Endothelial cell (in vitro differentiated cells): Measurements from ENCODE around the gene ENTPD2. TPM values are rescaled to one million over a fixed set of nuclear protein-coding genes. Genes with fewer than 3 reads are reported as not detected.

Source experiments
- DNase-seq: peaks from one replicate; pipeline ENCODE4 v3.0.0; 2021; ENCODE audit warnings: low spot score
- H3K27ac Mint-ChIP-seq: one replicate; pipeline ENCODE4 v1.8.0; 2021; ENCODE audit warnings: mixed read lengths, inconsistent platforms; ENCODE audit not compliant: unreplicated experiment
- H3K27me3 Mint-ChIP-seq: one replicate; pipeline ENCODE4 v1.8.0; 2021; ENCODE audit warnings: mild to moderate bottlenecking, moderate library complexity, mixed read lengths, inconsistent platforms; ENCODE audit not compliant: unreplicated experiment
- H3K36me3 Mint-ChIP-seq: one replicate; pipeline ENCODE4 v1.8.0; 2021; ENCODE audit warnings: mild to moderate bottlenecking, low read depth, mixed read lengths, inconsistent platforms; ENCODE audit not compliant: unreplicated experiment
- H3K4me1 Mint-ChIP-seq: one replicate; pipeline ENCODE4 v1.8.0; 2021; ENCODE audit warnings: mild to moderate bottlenecking, mixed read lengths, inconsistent platforms; ENCODE audit not compliant: unreplicated experiment
- H3K4me3 Mint-ChIP-seq: one replicate; pipeline ENCODE4 v1.8.0; 2021; ENCODE audit warnings: mild to moderate bottlenecking, mixed read lengths, inconsistent platforms; ENCODE audit not compliant: unreplicated experiment
- H3K9me3 Mint-ChIP-seq: one replicate; pipeline ENCODE4 v1.8.0; 2021; ENCODE audit warnings: mixed read lengths, inconsistent platforms; ENCODE audit not compliant: unreplicated experiment
- CTCF ChIP-seq: fragments of 200-600 bp; sonication (generic); IDR thresholded peaks from one replicate; pipeline ENCODE4 v1.5.0; 2021; ENCODE audit warnings: antibody characterized with exemption; ENCODE audit not compliant: unreplicated experiment
- total RNA-seq: library from RNA; stranded (reverse); fragmentation: NEBNext Ultra II Directional; extraction: Animal tissue kit (Norgen Biotek cat#: 25700); gene quantifications from one replicate; pipeline ENCODE4 v1.2.1, GENCODE V29; 2021; ENCODE audit not compliant: unreplicated experiment

ENTPD2 gene
- total RNA-seq, 1 donor from 2014 or later: 55.6 TPM

GRCh38 chr9:137028263-137029057 lies 25.4 kb downstream of the ENTPD2 start:
- H3K27ac Mint-ChIP-seq: no peak overlapping the region
- no peaks in the 10 kb centered on the region for H3K9me3 Mint-ChIP-seq
- no peak overlapping the region for H3K4me3 Mint-ChIP-seq
- H3K36me3 Mint-ChIP-seq: no peaks in the 10 kb centered on the region
- H3K27me3 Mint-ChIP-seq: peaks cover 12% of the 10 kb centered on the region
- no peaks in the 10 kb centered on the region for H3K4me1 Mint-ChIP-seq
- no peak for TF ChIP-seq CTCF
- peak; percentile 65 for DNase-seq

- no peak for DNase-seq
- no peaks in the 10 kb centered on the region for H3K4me1 Mint-ChIP-seq
- H3K27me3 Mint-ChIP-seq: peaks cover 14% of the 10 kb centered on the region
- TF ChIP-seq CTCF: no peak
- H3K4me3 Mint-ChIP-seq: peak within 1 kb of the TSS; percentile 78
- H3K27ac Mint-ChIP-seq: no peak within 1 kb of the TSS
- no peaks in the 10 kb centered on the region for H3K36me3 Mint-ChIP-seq
- H3K9me3 Mint-ChIP-seq: no peaks in the 10 kb centered on the region
These were observed 26.2 kb downstream of the ENTPD2 start, which contains the start of gene ABCA2 for GRCh38 chr9:137027369-137028262. Gene ABCA2, minus strand, starts transcription at chr9:137028237. Its CDS starts 97 bp downstream, at chr9:137028140.

GRCh38 chr9:137026828-137027227 lies 27.0 kb downstream of the ENTPD2 start:
- Mint-ChIP-seq H3K4me3 (no peak overlapping the region), H3K4me1 (no peaks in the 10 kb centered on the region), H3K27ac (no peak overlapping the region), H3K27me3 (peaks cover 17% of the 10 kb centered on the region), H3K36me3 (no peaks in the 10 kb centered on the region), H3K9me3 (no peaks in the 10 kb centered on the region)
- no peak for DNase-seq
- TF ChIP-seq CTCF: no peak

GRCh38 chr9:137026384-137026783 lies 27.5 kb downstream of the ENTPD2 start:
- Mint-ChIP-seq H3K4me3 (no peak overlapping the region), H3K27me3 (peaks cover 17% of the 10 kb centered on the region), H3K4me1 (no peaks in the 10 kb centered on the region), H3K36me3 (no peaks in the 10 kb centered on the region), H3K9me3 (no peaks in the 10 kb centered on the region), H3K27ac (no peak overlapping the region)
- DNase-seq: no peak
- no peak for TF ChIP-seq CTCF

GRCh38 chr9:137025517-137025966 lies 28.3 kb downstream of the ENTPD2 start:
- TF ChIP-seq CTCF: no peak
- Mint-ChIP-seq H3K9me3 (no peaks in the 10 kb centered on the region), H3K27me3 (peaks cover 15% of the 10 kb centered on the region), H3K4me3 (no peak overlapping the region), H3K4me1 (no peaks in the 10 kb centered on the region), H3K36me3 (no peaks in the 10 kb centered on the region), H3K27ac (no peak overlapping the region)
- DNase-seq: no peak
